Endothelial cell of hepatic sinusoid (primary cell): ENCODE data around the gene ABCA13.

Source experiments
- in situ Hi-C: cut with HindIII; loops from 2 replicates; pipeline ENCODE4 v1.10.0; 2017; ENCODE audit warnings: low sequenced_read_pairs

The ABCA13 gene

GRCh38 chr7:48617508-48617907 is 446.2 kb downstream of the ABCA13 start:
- in situ Hi-C loops, result no loop called here

DNA sequence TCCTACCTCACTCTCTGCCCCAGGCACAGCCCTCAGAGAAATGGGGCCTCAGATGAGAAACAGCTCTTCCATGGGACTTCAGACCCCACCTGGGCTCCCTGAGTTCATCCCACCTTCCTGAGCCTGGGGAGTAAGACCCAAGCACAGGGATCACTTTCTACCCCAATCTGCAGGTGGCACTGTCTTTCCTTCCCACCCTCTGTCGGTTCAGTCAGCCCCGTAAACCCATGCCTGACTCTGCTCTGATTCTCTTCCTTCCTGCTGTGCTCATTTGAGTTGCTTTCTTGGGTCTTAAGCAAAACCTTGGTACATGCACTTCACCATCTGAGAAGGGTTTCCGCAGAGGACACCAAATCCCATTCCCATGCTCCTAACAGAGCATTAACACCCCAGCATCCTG is 446.7 kb downstream of the ABCA13 start:
- in situ Hi-C loops, result no loop called here

DNA sequence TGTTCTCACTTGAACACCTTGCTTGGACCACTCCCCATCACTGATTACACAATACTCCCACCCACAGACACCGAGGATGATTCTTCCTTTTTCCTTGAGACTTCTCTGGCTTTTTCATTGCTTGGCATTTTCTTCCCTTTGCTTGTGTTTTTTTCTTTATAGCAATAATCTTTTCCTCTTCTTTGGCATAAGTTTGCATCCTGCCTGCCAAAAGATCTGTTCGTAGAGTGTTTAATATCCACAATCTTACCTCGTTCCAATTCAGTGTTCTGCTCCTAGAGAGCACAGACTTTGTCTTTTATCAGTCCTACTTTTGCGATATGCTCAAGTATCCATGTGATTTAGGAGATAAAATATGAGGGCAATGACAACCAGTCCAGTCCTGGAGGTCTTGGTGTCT is 449.8 kb downstream of the ABCA13 start:
- in situ Hi-C loops, result no loop called here

DNA sequence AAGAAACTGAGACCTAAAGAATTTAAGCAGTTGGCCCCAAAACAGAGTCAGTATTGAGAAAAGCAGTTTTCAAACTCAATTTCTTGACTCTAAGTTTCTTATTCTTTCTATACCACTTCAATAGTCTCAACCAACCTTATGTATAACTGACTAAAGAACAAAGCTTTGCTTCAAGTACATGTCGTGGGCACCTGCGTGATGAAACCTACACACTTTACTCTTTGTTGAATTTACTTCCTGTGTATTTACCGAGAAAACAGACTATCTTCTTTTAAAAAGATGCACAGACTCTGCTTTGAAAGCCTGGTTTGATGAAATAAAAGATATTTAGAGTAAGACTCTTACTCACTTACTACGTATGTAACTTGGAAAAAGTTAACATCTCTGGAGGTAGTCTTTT is 455.9 kb downstream of the ABCA13 start:
- in situ Hi-C loops, result no loop called here

DNA sequence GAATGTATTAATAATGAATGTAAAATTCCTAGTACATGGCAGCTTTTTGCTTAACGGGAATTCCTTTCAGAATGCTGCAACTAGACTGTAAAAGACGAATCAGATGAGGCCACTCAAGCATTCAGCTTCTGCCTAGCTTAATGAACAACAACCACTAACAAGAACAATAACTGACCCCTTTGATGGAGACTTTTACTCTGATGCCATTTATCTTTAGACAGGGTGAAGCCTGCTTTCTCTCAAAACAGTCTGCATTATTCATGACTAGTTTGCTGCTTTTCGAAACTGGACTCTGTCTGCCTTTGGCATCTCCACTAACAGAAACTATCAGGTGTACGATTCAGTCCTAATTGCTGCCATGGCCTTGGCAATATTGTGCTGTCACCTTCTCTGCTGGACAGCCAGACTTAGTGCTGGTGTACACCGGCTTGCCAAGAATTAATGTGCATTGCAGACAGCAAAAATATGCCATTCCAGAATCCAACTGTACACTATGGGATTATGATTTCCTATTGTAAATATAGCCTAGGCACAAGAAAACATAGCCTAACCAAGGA is 457.6 kb downstream of the ABCA13 start:
- in situ Hi-C loops, result no loop called here

DNA sequence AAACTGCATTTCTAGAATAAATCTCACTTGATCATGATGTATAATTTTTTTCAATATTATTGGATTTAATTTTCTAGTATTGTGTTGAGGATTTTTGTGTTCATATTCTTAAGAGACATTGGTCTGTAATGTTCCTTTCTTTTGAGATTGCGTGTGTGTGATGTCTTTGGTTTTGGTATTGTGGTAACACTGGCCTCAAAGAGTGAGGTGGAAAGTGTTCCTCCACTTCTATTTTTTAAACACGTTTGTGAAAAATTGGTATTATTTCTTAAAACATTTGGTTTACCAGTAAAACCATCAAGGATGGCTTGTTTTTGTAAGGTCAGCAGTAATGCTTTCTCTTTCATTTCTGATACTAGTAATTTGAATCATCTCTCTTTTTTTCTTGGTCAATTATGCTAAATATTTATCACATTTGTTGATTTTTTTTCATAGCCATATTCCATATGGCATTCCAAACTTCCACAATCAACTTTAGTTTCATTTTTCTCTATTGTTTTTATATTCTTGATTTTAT is 462.9 kb downstream of the ABCA13 start:
- in situ Hi-C loops, result no loop called here

DNA sequence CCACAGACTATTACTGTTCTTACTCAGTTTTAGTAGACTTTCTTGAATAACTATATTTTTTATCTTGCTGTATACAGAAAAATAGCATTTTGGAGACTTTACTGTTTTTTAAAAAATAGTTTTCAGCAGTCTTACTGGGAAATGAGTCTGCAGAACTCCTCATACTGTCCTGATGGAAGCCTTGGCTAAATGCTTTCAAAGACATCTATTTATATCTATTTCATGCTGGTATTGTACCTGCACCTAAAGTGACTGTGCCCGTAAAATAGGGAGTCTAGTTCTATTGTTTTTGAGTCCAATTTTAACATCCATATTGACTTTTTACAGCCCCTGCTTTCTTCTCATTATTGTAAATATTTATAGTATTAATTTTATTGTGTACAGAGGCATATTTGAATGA is 464.5 kb downstream of the ABCA13 start:
- in situ Hi-C loops, result no loop called here

GRCh38 chr7:48636391-48637015 is 465.2 kb downstream of the ABCA13 start:
- in situ Hi-C loops, result no loop called here

DNA sequence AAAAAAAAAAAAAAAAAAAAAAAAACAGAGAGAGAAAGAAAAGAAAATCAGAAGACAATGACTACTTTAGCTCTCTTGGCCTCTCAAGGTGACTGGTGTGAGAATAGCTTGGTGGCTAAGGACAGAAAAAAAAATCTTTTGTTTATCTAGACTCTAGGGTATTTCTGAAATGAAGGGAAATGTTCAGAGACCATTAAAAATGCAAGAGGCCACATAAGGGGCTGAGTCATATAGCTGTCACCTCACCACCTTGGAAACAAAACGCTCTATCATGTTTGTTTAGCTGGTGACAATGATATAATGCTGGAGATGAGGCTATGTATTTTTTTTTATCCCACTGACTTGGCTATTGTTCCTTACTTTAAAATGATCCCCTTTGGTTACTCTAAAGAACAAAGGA is 466.1 kb downstream of the ABCA13 start:
- in situ Hi-C loops, result no loop called here

- in situ Hi-C loops, result no loop called here
These were observed 466.8 kb downstream of the ABCA13 start for GRCh38 chr7:48638041-48638440.

DNA sequence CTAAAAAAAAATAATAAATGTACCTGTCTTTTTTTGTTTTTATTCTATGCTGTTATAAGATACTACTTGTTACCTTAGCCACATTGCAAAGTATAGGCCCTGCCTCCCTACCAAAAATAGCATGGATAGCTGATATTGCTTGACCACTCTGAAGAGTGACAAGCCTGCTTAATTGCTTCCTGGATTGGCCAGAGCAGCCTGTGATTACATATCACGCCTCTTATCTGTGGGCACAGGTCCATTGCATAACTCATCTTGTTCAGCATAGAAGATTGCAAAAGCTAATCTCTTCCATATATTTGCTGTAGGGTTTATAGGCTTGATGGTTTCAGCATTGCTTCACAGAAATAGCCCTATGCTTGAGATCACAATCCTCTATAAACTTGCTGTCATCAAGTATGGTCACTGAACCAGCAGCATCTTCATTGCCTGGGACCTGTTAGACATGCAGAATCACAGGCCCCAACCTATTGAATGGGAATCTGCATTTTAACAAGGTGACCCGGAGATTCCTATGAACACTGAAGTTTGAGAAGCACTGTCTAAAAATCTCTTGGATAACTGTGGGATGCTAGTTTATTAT is 472.3 kb downstream of the ABCA13 start:
- in situ Hi-C loops, result no loop called here

GRCh38 chr7:48658138-48658537 is 486.9 kb downstream of the ABCA13 start:
- in situ Hi-C loops, result no loop called here

DNA sequence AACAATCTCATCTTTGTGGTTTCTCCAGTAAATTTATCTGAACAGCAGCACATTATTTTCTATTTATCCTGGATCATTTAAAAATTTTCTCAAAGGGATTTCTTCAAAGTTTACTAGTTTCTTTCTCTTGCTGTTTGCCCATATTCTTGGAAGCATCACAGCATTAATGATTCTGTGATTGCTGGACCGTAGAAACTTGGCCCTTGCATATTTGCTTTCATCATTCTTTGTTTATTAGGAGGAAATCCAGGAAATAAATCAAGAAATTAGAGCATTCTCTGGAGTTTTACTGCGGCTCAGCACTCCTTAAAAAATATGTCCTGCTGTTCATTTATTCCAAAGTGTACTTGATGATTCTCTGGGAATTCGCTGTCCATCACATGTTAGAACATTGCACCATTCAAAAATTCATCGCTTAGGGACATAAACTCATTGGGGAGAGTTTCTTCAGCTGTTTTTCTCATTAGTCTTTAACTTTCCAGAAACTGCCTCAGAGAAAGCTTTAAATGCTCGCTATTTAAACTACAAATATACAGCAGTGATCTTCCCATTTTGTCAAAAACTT is 489.1 kb downstream of the ABCA13 start:
- in situ Hi-C loops, result no loop called here

DNA sequence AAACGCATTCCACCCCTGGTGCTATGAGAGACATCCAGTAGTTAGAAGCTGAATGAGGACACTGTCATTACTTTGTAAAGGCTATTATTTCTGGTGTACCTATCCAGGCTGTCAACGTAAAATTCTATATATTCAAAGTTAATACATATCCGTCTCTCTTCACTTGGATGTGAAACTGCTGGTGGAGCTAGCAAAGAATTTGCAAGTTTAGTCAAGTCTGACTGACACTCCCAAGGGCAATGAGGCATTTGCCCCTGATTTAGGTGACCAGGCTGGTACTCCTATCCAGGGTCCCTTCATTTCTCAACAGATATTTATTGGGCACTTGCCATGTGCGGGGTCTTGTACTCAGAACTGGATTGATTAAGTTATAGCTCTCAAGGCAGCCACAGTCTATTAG is 493.0 kb downstream of the ABCA13 start:
- in situ Hi-C loops, result no loop called here

DNA sequence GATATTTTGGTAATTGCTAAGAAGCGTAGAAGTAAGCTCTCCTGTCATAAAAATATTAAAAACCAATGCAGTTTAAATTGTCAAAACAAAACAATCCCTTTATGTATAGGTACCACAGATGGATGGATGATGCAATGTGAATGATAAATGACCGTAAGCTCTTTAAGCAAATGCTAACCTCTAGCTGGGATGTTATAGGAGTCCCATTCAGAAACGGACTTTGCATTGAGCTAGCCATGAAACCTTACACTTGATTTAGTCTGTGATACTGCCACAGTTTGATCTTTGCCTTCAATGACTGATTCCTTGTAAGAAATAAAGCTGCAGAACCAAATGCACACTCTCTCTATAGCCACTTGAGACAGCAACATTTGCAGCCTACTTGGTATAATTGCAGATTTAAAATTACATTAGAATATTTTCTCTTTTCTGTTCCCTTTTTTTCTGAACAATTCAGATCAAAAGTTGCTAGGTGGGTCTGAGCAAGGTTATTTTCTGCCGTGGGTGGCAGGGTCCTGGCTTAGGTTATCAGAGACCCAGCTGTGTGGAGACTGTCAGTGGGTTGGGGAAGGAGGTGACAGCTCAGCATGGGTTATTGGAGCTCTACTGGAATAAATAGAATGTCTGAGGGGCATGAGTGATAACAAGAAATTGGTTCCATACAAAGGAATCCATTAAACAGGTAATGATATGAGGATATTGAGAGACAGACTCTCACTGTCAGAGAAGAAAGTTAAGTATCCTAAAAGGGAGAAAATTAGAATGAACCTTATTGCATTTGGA is 494.3 kb downstream of the ABCA13 start:
- in situ Hi-C loops, result no loop called here

GRCh38 chr7:48667407-48667806 is 496.1 kb downstream of the ABCA13 start:
- in situ Hi-C loops, result no loop called here

- in situ Hi-C loops, result no loop called here
These were observed 500.4 kb downstream of the ABCA13 start for GRCh38 chr7:48671656-48672055.

GRCh38 chr7:48681006-48681405 is 509.7 kb downstream of the ABCA13 start:
- in situ Hi-C loops, result no loop called here

DNA sequence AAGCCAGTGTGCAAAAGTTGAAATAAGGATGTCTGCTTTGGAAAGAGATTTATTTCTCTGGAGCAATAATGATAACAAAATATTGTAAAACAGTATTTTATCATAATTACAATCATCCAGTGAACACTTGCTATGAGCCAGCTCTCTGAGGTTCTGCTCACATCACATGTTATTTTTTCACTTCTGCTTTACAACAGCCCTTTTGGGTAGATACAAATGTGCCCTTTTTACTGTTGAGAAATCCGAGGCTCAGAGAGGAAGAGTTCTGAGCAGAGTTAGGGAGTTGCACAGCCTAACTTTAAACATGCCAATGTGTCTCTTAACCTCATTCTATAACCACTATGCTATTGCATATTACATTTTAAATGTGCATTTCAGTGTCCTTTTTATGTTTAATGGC is 520.5 kb downstream of the ABCA13 start:
- in situ Hi-C loops, result loop anchor here (5.0 kb wide), 1 partner anchor 84 kb away; no protein-coding TSS in a partner anchor
